Brain microvascular endothelial cell (primary cell): Measurements from ENCODE around the gene MUC20.

Experiments used
- DNase-seq: peaks from one replicate; pipeline ENCODE4 v3.0.0-alpha.2; 2020
- H3K27ac ChIP-seq: fragments of 250-450 bp; sonication (Bioruptor Pico); 2 replicates; pipeline ENCODE4 v1.5.1; 2020; ENCODE audit warnings: mild to moderate bottlenecking, moderate library complexity
- H3K27me3 ChIP-seq: fragments of 250-450 bp; sonication (Bioruptor Pico); replicated peaks from 2 replicates; pipeline ENCODE4 v1.5.1; 2020; ENCODE audit warnings: mild to moderate bottlenecking
- H3K36me3 ChIP-seq: fragments of 250-450 bp; sonication (Bioruptor Pico); replicated peaks from 2 replicates; pipeline ENCODE4 v1.5.1; 2020; ENCODE audit warnings: mild to moderate bottlenecking
- H3K4me3 ChIP-seq: 2 replicates; pipeline ENCODE4 v1.5.1; 2011; ENCODE audit warnings: low read depth, mild to moderate bottlenecking, control low read depth, low read length, moderate library complexity
- CTCF ChIP-seq: IDR thresholded peaks from 2 replicates; pipeline ENCODE4 v1.5.1; 2011; ENCODE audit warnings: low read depth, mild to moderate bottlenecking, moderate library complexity, low read length, control low read depth, inconsistent platforms; ENCODE audit errors: missing control alignments
- in situ Hi-C: cut with HindIII; loops from 2 replicates; pipeline ENCODE4 v1.10.0; 2017; ENCODE audit warnings: low sequenced_read_pairs, low pct_ligation_motif_present

MUC20 gene

GRCh38 chr3:195752066-195752465 is 31.3 kb downstream of the MUC20 start:
- Histone ChIP-seq H3K36me3 (no peaks in the 10 kb centered on the region), H3K27ac (no peak overlapping the region), H3K27me3 (peaks cover 14% of the 10 kb centered on the region), H3K4me3 (no peak overlapping the region)
- no peak for DNase-seq
- TF ChIP-seq CTCF: no peak
- in situ Hi-C loops: no loop called here

GRCh38 chr3:195752546-195753331 is 32.0 kb downstream of the MUC20 start:
- Histone ChIP-seq H3K36me3 (no peaks in the 10 kb centered on the region), H3K27me3 (peaks cover 14% of the 10 kb centered on the region), H3K4me3 (no peak overlapping the region), H3K27ac (no peak overlapping the region)
- no peak for DNase-seq
- in situ Hi-C loops: no loop called here
- no peak for TF ChIP-seq CTCF

GRCh38 chr3:195753581-195753980 is 32.8 kb downstream of the MUC20 start:
- Histone ChIP-seq H3K27ac (no peak overlapping the region), H3K36me3 (no peaks in the 10 kb centered on the region), H3K27me3 (peaks cover 14% of the 10 kb centered on the region), H3K4me3 (no peak overlapping the region)
- no peak for DNase-seq
- in situ Hi-C loops: no loop called here
- no peak for TF ChIP-seq CTCF

- no peak for DNase-seq
- in situ Hi-C loops: no loop called here
Measured at GRCh38 chr3:195754141-195754540, 33.4 kb downstream of the MUC20 start.

GRCh38 chr3:195754906-195755305 is 34.1 kb downstream of the MUC20 start:
- H3K27me3 ChIP-seq: peaks cover 16% of the 10 kb centered on the region
- no peak for TF ChIP-seq CTCF

More at GRCh38 chr3:195754141-195754540, 33.4 kb downstream of the MUC20 start:
- Histone ChIP-seq H3K27me3 (peaks cover 16% of the 10 kb centered on the region), H3K27ac (no peak overlapping the region), H3K36me3 (no peaks in the 10 kb centered on the region), H3K4me3 (no peak overlapping the region)
- TF ChIP-seq CTCF: no peak

GRCh38 chr3:195755391-195755790 is 34.6 kb downstream of the MUC20 start:
- TF ChIP-seq CTCF: no peak
- in situ Hi-C loops: no loop called here

More at GRCh38 chr3:195754906-195755305, 34.1 kb downstream of the MUC20 start:
- no peak for DNase-seq
- H3K36me3 ChIP-seq: no peaks in the 10 kb centered on the region
- H3K4me3 ChIP-seq: no peak overlapping the region
- H3K27ac ChIP-seq: no peak overlapping the region
- in situ Hi-C loops: no loop called here

More at GRCh38 chr3:195755391-195755790, 34.6 kb downstream of the MUC20 start:
- DNase-seq: no peak
- no peaks in the 10 kb centered on the region for H3K36me3 ChIP-seq
- H3K27me3 ChIP-seq: peaks cover 16% of the 10 kb centered on the region
- no peak overlapping the region for H3K4me3 ChIP-seq
- H3K27ac ChIP-seq: no peak overlapping the region
